ENCODE measurements around the gene MED9. TPM values are rescaled to one million over a fixed set of nuclear protein-coding genes. Genes with fewer than 3 reads are reported as not detected.

MED9 gene
- total and polyA plus RNA-seq, 4 donors: 6.4 to 12.5 (median 8.8) TPM

DNA sequence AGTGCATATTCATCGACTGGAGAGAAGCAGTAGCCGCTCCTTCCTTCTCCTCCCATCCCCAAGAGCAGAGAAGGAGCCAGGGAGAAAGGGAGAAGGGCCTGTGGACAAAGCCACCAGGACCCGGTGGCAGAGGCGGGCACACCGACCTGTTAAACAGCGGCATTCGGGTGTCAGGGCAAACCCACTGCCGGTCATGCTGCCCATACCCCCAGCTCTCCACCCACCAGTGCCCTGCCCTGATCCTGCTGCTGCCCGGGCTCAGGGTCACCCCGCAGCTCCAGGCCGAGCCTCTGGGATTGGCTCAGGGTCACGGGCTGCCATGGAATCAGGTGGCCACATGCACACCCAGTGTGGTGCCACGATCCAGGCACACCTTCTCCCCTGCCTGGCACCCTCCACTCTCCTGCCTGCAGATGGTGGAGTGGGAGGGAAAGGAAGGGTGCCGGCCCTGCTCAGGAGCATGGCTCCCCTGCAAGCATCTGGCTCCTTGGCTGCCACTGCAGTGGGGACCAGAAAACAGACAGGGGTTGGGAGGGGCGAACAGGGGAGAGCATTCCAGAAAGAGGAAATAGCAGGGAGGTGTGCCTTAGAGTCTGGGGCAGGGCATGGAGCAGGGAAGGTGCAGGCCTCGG is 37.7 kb downstream of the MED9 start:
- H3K36me3 ChIP-seq (ENCODE audit: control insufficient read depth in 4 of 4, insufficient read depth in 3 of 4, low read depth in 1 of 4, low read length in 3 of 4): peaks cover 0 to 23% (median 7%) of the 10 kb centered on the region in 4 donors
- H3K9me3 ChIP-seq (ENCODE audit: control insufficient read depth in 4 of 4, low read length in 3 of 4): no peaks in the 10 kb centered on the region
- no peak for DNase-seq (ENCODE audit: low spot score)
- H3K4me3 ChIP-seq (ENCODE audit: low read depth in 1 of 3, low read length in 3 of 3): no peak overlapping the region
- H3K9ac ChIP-seq (ENCODE audit: low read depth in 1 of 2, low read length in 2 of 2): no peak overlapping the region
- TF ChIP-seq, protein P1, sequence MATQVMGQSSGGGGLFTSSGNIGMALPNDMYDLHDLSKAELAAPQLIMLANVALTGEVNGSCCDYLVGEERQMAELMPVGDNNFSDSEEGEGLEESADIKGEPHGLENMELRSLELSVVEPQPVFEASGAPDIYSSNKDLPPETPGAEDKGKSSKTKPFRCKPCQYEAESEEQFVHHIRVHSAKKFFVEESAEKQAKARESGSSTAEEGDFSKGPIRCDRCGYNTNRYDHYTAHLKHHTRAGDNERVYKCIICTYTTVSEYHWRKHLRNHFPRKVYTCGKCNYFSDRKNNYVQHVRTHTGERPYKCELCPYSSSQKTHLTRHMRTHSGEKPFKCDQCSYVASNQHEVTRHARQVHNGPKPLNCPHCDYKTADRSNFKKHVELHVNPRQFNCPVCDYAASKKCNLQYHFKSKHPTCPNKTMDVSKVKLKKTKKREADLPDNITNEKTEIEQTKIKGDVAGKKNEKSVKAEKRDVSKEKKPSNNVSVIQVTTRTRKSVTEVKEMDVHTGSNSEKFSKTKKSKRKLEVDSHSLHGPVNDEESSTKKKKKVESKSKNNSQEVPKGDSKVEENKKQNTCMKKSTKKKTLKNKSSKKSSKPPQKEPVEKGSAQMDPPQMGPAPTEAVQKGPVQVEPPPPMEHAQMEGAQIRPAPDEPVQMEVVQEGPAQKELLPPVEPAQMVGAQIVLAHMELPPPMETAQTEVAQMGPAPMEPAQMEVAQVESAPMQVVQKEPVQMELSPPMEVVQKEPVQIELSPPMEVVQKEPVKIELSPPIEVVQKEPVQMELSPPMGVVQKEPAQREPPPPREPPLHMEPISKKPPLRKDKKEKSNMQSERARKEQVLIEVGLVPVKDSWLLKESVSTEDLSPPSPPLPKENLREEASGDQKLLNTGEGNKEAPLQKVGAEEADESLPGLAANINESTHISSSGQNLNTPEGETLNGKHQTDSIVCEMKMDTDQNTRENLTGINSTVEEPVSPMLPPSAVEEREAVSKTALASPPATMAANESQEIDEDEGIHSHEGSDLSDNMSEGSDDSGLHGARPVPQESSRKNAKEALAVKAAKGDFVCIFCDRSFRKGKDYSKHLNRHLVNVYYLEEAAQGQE (IDR thresholded peaks at IDR 0.05): no peak
- no peak overlapping the region for H3K27ac ChIP-seq (ENCODE audit: low read depth in 1 of 2, low read length in 2 of 2)
- no peaks in the 10 kb centered on the region for H3K4me1 ChIP-seq (ENCODE audit: control insufficient read depth in 4 of 4, insufficient read depth in 4 of 4, low read length in 3 of 4)
- 92% methylated on average over 16 of the region's 16 CpGs for WGBS
- H3K27me3 ChIP-seq (ENCODE audit: control insufficient read depth in 4 of 4, insufficient read depth in 4 of 4, low read length in 3 of 4): no peaks in the 10 kb centered on the region

DNA sequence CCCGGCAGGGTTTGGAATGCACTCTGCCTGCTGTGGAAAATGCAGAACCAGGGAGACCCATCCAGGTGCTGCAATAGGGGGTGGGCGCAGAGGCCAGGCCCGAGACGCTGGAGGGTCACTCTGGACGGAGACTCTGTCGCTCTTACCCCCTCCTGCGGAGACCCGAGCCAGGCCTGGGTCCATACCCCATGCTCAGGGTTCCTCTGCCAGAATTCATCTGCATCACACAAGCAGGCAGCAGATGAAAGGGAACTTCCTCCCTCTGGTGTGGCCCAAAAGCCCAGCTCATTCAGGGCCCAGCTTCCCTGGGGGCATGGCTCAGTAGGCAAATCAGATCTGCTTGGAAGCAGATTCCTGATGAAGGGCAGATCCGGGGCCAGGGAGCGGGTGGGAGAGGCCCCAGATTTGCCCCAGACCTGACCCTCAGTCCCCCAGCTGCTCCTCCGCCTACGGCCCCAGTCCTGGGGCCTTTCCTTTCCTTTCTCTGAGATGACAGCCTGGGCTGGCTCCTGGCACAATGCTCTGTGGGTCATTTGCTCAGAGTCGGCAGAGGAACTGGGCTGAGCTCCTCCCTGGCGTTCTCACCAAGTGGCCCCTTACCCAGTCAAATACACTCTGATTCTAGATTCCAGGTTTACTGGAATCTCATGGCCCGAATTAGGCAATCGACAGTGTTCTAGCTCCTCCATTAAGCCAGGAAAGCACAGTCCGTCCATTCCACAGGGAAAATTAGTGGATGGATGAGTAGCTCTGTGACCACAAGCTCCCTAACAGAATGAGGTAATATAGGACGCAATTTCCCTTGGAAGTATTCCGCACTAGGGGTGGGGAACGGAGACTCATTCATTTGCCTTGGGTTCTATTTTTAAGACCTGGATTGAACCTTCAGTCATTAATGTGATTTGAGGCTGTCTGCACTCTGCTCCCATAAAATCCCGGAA is 38.5 kb downstream of the MED9 start:
- WGBS: 93% methylated on average over 21 of the region's 21 CpGs
- peaks cover 0 to 24% (median 6%) of the 10 kb centered on the region in 4 donors for H3K36me3 ChIP-seq (ENCODE audit: control insufficient read depth in 4 of 4, insufficient read depth in 3 of 4, low read depth in 1 of 4, low read length in 3 of 4)
- no peaks in the 10 kb centered on the region for H3K9me3 ChIP-seq (ENCODE audit: control insufficient read depth in 4 of 4, low read length in 3 of 4)
- no peaks in the 10 kb centered on the region for H3K4me1 ChIP-seq (ENCODE audit: control insufficient read depth in 4 of 4, insufficient read depth in 4 of 4, low read length in 3 of 4)
- H3K9ac ChIP-seq (ENCODE audit: low read depth in 1 of 2, low read length in 2 of 2): no peak overlapping the region
- no peak overlapping the region for H3K4me3 ChIP-seq (ENCODE audit: low read depth in 1 of 3, low read length in 3 of 3)
- DNase-seq (ENCODE audit: low spot score): no peak
- H3K27ac ChIP-seq (ENCODE audit: low read depth in 1 of 2, low read length in 2 of 2): no peak overlapping the region
- TF ChIP-seq, protein P2, sequence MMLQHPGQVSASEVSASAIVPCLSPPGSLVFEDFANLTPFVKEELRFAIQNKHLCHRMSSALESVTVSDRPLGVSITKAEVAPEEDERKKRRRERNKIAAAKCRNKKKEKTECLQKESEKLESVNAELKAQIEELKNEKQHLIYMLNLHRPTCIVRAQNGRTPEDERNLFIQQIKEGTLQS (IDR thresholded peaks at IDR 0.05): no peak
- TF ChIP-seq FOXA2 (IDR thresholded peaks at IDR 0.05) (no peak), RAD21 (IDR thresholded peaks at IDR 0.05) (no peak), TAF1 (conservative IDR thresholded peaks at IDR 0.05) (no peak), HNF4G (IDR thresholded peaks at IDR 0.05) (no peak), NR2F2 (IDR thresholded peaks at IDR 0.05) (no peak), YY1 (IDR thresholded peaks at IDR 0.05) (no peak), JUND (IDR thresholded peaks at IDR 0.05) (no peak), FOXA1 (IDR thresholded peaks at IDR 0.05) (no peak), SP1 (IDR thresholded peaks at IDR 0.05) (no peak), EGR1 (IDR thresholded peaks at IDR 0.05; ENCODE audit: low read depth in 2 of 2) (no peak), RXRA (IDR thresholded peaks at IDR 0.05) (no peak), GABPA (IDR thresholded peaks at IDR 0.05 in 1 of 2, conservative IDR thresholded peaks at IDR 0.05 in 1 of 2) (no peak), HNF4A (conservative IDR thresholded peaks at IDR 0.05) (no peak)
- TF ChIP-seq, protein P3, sequence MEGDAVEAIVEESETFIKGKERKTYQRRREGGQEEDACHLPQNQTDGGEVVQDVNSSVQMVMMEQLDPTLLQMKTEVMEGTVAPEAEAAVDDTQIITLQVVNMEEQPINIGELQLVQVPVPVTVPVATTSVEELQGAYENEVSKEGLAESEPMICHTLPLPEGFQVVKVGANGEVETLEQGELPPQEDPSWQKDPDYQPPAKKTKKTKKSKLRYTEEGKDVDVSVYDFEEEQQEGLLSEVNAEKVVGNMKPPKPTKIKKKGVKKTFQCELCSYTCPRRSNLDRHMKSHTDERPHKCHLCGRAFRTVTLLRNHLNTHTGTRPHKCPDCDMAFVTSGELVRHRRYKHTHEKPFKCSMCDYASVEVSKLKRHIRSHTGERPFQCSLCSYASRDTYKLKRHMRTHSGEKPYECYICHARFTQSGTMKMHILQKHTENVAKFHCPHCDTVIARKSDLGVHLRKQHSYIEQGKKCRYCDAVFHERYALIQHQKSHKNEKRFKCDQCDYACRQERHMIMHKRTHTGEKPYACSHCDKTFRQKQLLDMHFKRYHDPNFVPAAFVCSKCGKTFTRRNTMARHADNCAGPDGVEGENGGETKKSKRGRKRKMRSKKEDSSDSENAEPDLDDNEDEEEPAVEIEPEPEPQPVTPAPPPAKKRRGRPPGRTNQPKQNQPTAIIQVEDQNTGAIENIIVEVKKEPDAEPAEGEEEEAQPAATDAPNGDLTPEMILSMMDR (IDR thresholded peaks at IDR 0.05; ENCODE audit: low read depth, low read length, missing input control): no peak
- TF ChIP-seq, protein P4, sequence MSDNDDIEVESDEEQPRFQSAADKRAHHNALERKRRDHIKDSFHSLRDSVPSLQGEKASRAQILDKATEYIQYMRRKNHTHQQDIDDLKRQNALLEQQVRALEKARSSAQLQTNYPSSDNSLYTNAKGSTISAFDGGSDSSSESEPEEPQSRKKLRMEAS (IDR thresholded peaks at IDR 0.05): no peak
- TF ChIP-seq, protein P5, sequence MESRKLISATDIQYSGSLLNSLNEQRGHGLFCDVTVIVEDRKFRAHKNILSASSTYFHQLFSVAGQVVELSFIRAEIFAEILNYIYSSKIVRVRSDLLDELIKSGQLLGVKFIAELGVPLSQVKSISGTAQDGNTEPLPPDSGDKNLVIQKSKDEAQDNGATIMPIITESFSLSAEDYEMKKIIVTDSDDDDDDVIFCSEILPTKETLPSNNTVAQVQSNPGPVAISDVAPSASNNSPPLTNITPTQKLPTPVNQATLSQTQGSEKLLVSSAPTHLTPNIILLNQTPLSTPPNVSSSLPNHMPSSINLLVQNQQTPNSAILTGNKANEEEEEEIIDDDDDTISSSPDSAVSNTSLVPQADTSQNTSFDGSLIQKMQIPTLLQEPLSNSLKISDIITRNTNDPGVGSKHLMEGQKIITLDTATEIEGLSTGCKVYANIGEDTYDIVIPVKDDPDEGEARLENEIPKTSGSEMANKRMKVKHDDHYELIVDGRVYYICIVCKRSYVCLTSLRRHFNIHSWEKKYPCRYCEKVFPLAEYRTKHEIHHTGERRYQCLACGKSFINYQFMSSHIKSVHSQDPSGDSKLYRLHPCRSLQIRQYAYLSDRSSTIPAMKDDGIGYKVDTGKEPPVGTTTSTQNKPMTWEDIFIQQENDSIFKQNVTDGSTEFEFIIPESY (IDR thresholded peaks at IDR 0.05): no peak
- H3K27me3 ChIP-seq (ENCODE audit: control insufficient read depth in 4 of 4, insufficient read depth in 4 of 4, low read length in 3 of 4): no peaks in the 10 kb centered on the region

Measured in liver (tissue), 9 donors.